HS-5 (cell line): Measurements from ENCODE around the gene LRRC56.

Experiments
- DNase-seq: peaks from one replicate; pipeline ENCODE4 v3.0.0-alpha.2; 2012; ENCODE audit warnings: low read depth

Gene LRRC56

DNA sequence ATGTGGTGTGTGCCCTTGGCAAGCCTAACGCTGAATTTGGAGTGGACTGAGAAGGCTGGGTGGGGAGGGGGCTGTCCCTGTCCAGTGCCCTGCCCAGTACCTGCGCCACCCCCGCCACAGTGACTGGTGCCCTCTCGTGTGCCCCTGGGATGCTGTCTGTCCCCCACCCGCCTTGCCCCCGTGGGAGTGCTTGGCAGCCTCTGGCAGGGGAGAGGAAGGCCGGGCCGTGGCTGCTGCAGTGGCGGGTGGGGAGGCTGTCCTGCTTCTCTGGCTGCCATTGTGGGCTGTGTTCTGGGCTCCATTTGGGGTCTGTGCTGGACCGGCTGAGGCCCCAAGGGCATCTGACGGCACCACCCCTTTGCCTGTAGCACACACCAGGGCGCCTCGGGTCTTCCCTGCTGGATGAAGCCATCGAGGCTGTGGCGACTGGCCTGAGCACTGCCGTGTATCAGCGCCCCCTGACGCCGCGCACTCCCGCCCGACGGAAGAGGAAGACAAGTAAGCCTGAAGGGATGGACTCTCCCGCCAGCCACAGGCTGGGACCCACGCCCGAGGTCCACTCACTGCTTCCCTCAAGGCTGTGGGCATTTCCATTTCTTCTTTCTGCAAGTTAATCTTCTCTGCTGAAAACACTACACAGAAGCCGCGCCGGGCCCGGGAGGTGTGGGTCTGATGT lies 60.8 kb downstream of the LRRC56 start:
- DNase-seq = no peak

DNA sequence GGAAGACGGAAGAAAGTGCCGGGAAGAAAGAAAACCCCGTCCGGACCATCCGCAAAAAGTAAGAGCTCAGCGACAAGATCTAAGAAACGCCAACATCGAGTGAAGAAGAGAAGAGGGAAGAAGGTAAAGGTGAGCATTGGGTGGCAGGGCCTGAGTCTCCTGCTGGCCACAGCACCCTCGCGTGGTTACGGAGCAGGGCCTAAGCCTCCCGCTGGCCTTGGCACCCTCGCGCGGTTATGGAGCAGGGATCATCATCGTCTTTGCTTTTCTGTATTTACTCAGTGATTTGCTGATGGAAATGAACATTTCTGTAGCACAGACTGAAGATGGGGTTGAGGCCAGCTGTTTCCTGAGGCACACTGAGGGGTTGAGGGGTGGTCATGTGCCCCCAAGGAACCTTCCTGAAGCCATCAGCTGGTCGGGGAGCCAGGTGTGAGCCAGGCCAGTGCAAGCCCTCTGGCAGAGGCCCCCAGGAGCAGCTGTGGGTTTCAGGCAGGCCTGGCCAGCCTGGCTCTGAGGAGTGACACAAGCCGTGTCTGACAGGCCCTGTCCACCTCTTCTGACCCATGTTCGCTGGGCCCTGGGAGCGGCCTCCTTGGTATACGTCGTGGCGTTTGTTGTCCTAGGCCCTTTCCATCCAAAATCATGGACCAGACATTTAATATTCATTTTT lies 64.4 kb downstream of the LRRC56 start:
- DNase-seq = no peak

DNA sequence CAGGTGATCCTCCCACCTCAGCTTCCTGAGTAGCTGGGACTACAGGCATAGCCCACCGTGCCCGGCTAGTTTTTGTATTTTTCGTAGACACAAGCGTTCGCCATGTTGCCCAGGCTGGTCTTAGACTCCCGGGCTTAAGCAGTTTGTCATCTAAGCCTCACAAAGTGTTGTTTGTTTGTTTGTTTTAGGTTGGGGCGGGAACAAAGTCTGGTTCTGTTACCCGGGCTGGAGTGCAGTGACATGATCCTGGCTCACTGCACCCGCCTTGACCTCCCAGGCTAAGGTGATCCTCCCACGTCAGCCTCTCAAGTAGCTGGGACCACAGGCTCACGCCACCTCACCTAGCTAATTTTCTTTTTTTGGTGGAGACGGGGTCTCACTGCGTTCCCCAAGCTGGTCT lies 65.8 kb downstream of the LRRC56 start:
- no peak for DNase-seq
